T-cell (primary cell): Measurements from ENCODE around the gene FAM13A. TPM values are rescaled to one million over a fixed set of nuclear protein-coding genes. Genes with fewer than 3 reads are reported as not detected.

Experiments used
- ATAC-seq, 4 experiments: fragments of 200-7000 bp in 3 of 4; fragments of 150-1000 bp in 1 of 4; cut with Tn5 transposase; replicated peaks in 1 of 4; 1 replicate in 3 of 4; 2 replicates in 1 of 4; pipeline ENCODE4 v1.10.0; 2021; ENCODE audit warnings: moderate library complexity in 3 of 4, mild to moderate bottlenecking in 2 of 4, moderate number of reproducible peaks in 1 of 4
- CTCF ChIA-PET, 2 donors: fragments of 300-600 bp; sonication (Branson Sonifier 250); formaldehyde crosslinking; loops; one replicate each; lab custom pipeline; 2022; ENCODE audit warnings: antibody characterized with exemption in 2 of 2; lab: Charles Lee
- POLR2A ChIA-PET, 2 donors: fragments of 300-600 bp; sonication (Branson Sonifier 250); formaldehyde crosslinking; loops; one replicate each; lab custom pipeline; 2022; ENCODE audit warnings: antibody characterized with exemption in 2 of 2; lab: Charles Lee
- DNase-seq, 35 experiments: peaks; one replicate each; pipeline versions ENCODE4 v3.0.0 to v3.0.0-alpha.2; 2013 to 2023
- H3K27ac ChIP-seq: one replicate; pipeline ENCODE4 v1.5.1; 2013; ENCODE audit warnings: low read length
- H3K27me3 ChIP-seq, 2 experiments: replicated peaks in 1 of 2; 1 replicate in 1 of 2; 2 replicates in 1 of 2; pipeline versions ENCODE4 v1.6.1 to v1.7.0; 2013; ENCODE audit warnings: low read length in 1 of 2, mixed read lengths in 1 of 2; ENCODE audit not compliant: control insufficient read depth in 2 of 2, insufficient read depth in 2 of 2; ENCODE audit errors: extremely low read depth in 1 of 2
- H3K36me3 ChIP-seq, 2 donors: 1 replicate in 1 of 2; 2 replicates in 1 of 2; pipeline versions ENCODE4 v1.6.1 to v1.7.0; 2013; ENCODE audit warnings: low read length in 1 of 2; ENCODE audit not compliant: control insufficient read depth in 2 of 2, insufficient read depth in 1 of 2; ENCODE audit errors: extremely low read depth in 1 of 2
- H3K4me1 ChIP-seq, 2 experiments: 1 replicate in 1 of 2; 2 replicates in 1 of 2; pipeline versions ENCODE4 v1.6.1 to v1.7.0; 2013; ENCODE audit warnings: low read length in 2 of 2, mixed read lengths in 1 of 2; ENCODE audit not compliant: insufficient read depth in 2 of 2, control insufficient read depth in 1 of 2; ENCODE audit errors: extremely low read depth in 1 of 2
- H3K4me3 ChIP-seq, 2 donors: 1 replicate in 1 of 2; 2 replicates in 1 of 2; pipeline versions ENCODE4 v1.5.1 to v1.7.0; 2013; ENCODE audit warnings: mild to moderate bottlenecking in 2 of 2, low read length in 1 of 2, moderate library complexity in 1 of 2; ENCODE audit not compliant: control insufficient read depth in 1 of 2; ENCODE audit errors: extremely low read depth in 1 of 2
- H3K9me3 ChIP-seq: 2 replicates; pipeline ENCODE4 v1.7.0; 2013
- H3K27ac Mint-ChIP-seq, 2 donors: one replicate each; pipeline ENCODE4 v1.8.0; 2020 to 2021; ENCODE audit warnings: mild to moderate bottlenecking in 2 of 2, mixed read lengths in 2 of 2
- H3K27me3 Mint-ChIP-seq, 2 donors: one replicate each; pipeline ENCODE4 v1.8.0; 2021 to 2022; ENCODE audit warnings: mixed read lengths in 2 of 2
- H3K36me3 Mint-ChIP-seq: one replicate; pipeline ENCODE4 v1.8.0; 2021; ENCODE audit warnings: mixed read lengths
- H3K4me1 Mint-ChIP-seq, 3 donors: one replicate each; pipeline ENCODE4 v1.8.0; 2020 to 2022; ENCODE audit warnings: mixed read lengths in 3 of 3, mild to moderate bottlenecking in 1 of 3
- H3K4me3 Mint-ChIP-seq, 3 donors: one replicate each; pipeline ENCODE4 v1.8.0; 2020 to 2022; ENCODE audit warnings: mild to moderate bottlenecking in 3 of 3, mixed read lengths in 3 of 3, moderate library complexity in 3 of 3
- H3K9me3 Mint-ChIP-seq, 3 donors: one replicate each; pipeline ENCODE4 v1.8.0; 2020 to 2022; ENCODE audit warnings: mixed read lengths in 3 of 3
- WGBS: methylation state at CpG from one replicate; pipeline ENCODE4 v1.1.5; 2013; ENCODE audit warnings: missing lambda C conversion rate; ENCODE audit not compliant: insufficient coverage; 5-methylcytosine and 5-hydroxymethylcytosine counted together
- total RNA-seq, 35 experiments: library from RNA in 6 of 35; stranded (reverse) in 6 of 35; fragments of 120-200 nt in 1 of 35; gene quantifications; one replicate each; pipeline versions ENCODE4 v1.2.1 to v1.2.4 and lab custom pipeline; 2013 to 2026

FAM13A gene
- total RNA-seq, 5 donors from 2014 or later (not counting 1 experiment from before 2014, with no cell fraction given), result 11.3 to 92.9 (median 22.7) TPM

- Histone ChIP-seq H3K36me3 (no peaks in the 10 kb centered on the region), H3K27me3 (no peaks in the 10 kb centered on the region), H3K4me1 (peaks cover 0 to 15% of the 10 kb centered on the region in 2 experiments), H3K4me3 (no peak overlapping the region), H3K27ac (no peak overlapping the region), H3K9me3 (no peaks in the 10 kb centered on the region)
- H3K27ac Mint-ChIP-seq, result no peak overlapping the region
- no peak for DNase-seq
- H3K27me3 Mint-ChIP-seq, result no peaks in the 10 kb centered on the region
- H3K36me3 Mint-ChIP-seq, result no peaks in the 10 kb centered on the region
- peaks cover 0 to 17% (median 5%) of the 10 kb centered on the region in 3 donors for H3K9me3 Mint-ChIP-seq
- no peak for ATAC-seq
- H3K4me1 Mint-ChIP-seq, result peaks cover 8 to 20% (median 19%) of the 10 kb centered on the region in 3 donors
- ChIA-PET CTCF (interaction anchor here in 1 of 2 donors (0.6 kb wide), 1 partner anchor 1402 kb away, joined by 3 read pairs; no protein-coding TSS in a partner anchor), POLR2A (no interaction called here)
- H3K4me3 Mint-ChIP-seq, result no peak overlapping the region
- 77% methylated on average over 2 of the region's 3 CpGs for WGBS
These were observed 98.9 kb downstream of the FAM13A start for GRCh38 chr4:88958080-88958479.

GRCh38 chr4:88957570-88957969, 99.4 kb downstream of the FAM13A start:
- peaks cover 8 to 22% (median 19%) of the 10 kb centered on the region in 3 donors for H3K4me1 Mint-ChIP-seq
- no peaks in the 10 kb centered on the region for H3K9me3 ChIP-seq
- H3K27ac Mint-ChIP-seq, result no peak overlapping the region
- no peaks in the 10 kb centered on the region for H3K27me3 Mint-ChIP-seq
- ChIA-PET POLR2A (no interaction called here), CTCF (no interaction called here)
- no peak overlapping the region for H3K4me3 ChIP-seq
- ATAC-seq, result no peak
- H3K27ac ChIP-seq, result no peak overlapping the region
- no peaks in the 10 kb centered on the region for H3K36me3 Mint-ChIP-seq
- peaks cover 0 to 17% (median 5%) of the 10 kb centered on the region in 3 donors for H3K9me3 Mint-ChIP-seq
- WGBS, result 58% methylated on average over 2 of the region's 2 CpGs
- no peak overlapping the region for H3K4me3 Mint-ChIP-seq
- peaks cover 0 to 15% of the 10 kb centered on the region in 2 experiments for H3K4me1 ChIP-seq
- no peak for DNase-seq
- no peaks in the 10 kb centered on the region for H3K36me3 ChIP-seq
- no peaks in the 10 kb centered on the region for H3K27me3 ChIP-seq

- Histone ChIP-seq H3K27me3 (no peaks in the 10 kb centered on the region), H3K27ac (no peak overlapping the region), H3K9me3 (no peaks in the 10 kb centered on the region), H3K36me3 (no peaks in the 10 kb centered on the region), H3K4me1 (peaks cover 0 to 12% of the 10 kb centered on the region in 2 experiments), H3K4me3 (no peak overlapping the region)
- WGBS, result 100% methylated on average over 1 of the region's 3 CpGs
- CTCF ChIA-PET, result no interaction called here
- peaks cover 0 to 17% (median 5%) of the 10 kb centered on the region in 3 donors for H3K9me3 Mint-ChIP-seq
- POLR2A ChIA-PET, result no interaction called here
- ATAC-seq, result no peak
- H3K4me1 Mint-ChIP-seq, result peaks cover 8 to 33% (median 15%) of the 10 kb centered on the region in 3 donors
- DNase-seq, result no peak
- no peaks in the 10 kb centered on the region for H3K27me3 Mint-ChIP-seq
- H3K27ac Mint-ChIP-seq, result no peak overlapping the region
- H3K36me3 Mint-ChIP-seq, result no peaks in the 10 kb centered on the region
- H3K4me3 Mint-ChIP-seq, result no peak overlapping the region
These were observed 101.2 kb downstream of the FAM13A start for GRCh38 chr4:88955580-88956380.

- Histone ChIP-seq H3K27ac (no peak overlapping the region), H3K4me3 (no peak overlapping the region), H3K36me3 (no peaks in the 10 kb centered on the region), H3K4me1 (peaks cover 0 to 5% of the 10 kb centered on the region in 2 experiments), H3K9me3 (no peaks in the 10 kb centered on the region), H3K27me3 (no peaks in the 10 kb centered on the region)
- ChIA-PET POLR2A (no interaction called here), CTCF (interaction anchor here in 1 of 2 donors (0.6 kb wide), 1 partner anchor 735 kb away, joined by 4 read pairs; no protein-coding TSS in a partner anchor)
- Mint-ChIP-seq H3K36me3 (no peaks in the 10 kb centered on the region), H3K27me3 (no peaks in the 10 kb centered on the region), H3K4me3 (peak overlapping the region in 1 of 3 donors; percentile 50), H3K27ac (peak overlapping the region in 1 of 2 donors; percentile 75), H3K9me3 (peaks cover 0 to 10% (median 0%) of the 10 kb centered on the region in 3 donors), H3K4me1 (peaks cover 10 to 39% (median 18%) of the 10 kb centered on the region in 3 donors)
- WGBS, result no CpG with 5 or more reads among the region's 2 CpGs
- DNase-seq (no peak), ATAC-seq (peak in 1 of 4 experiments; percentile 47)
These were observed 103.6 kb downstream of the FAM13A start for GRCh38 chr4:88953400-88953799.

- ATAC-seq (no peak), DNase-seq (no peak)
- no CpG with 5 or more reads among the region's 3 CpGs for WGBS
- Mint-ChIP-seq H3K4me3 (no peak overlapping the region), H3K4me1 (peaks cover 10 to 49% (median 22%) of the 10 kb centered on the region in 3 donors), H3K9me3 (peaks cover 0 to 3% (median 0%) of the 10 kb centered on the region in 3 donors), H3K27ac (no peak overlapping the region), H3K27me3 (no peaks in the 10 kb centered on the region), H3K36me3 (no peaks in the 10 kb centered on the region)
- Histone ChIP-seq H3K4me3 (no peak overlapping the region), H3K27me3 (no peaks in the 10 kb centered on the region), H3K9me3 (no peaks in the 10 kb centered on the region), H3K36me3 (no peaks in the 10 kb centered on the region), H3K27ac (no peak overlapping the region), H3K4me1 (peaks cover 0 to 5% of the 10 kb centered on the region in 2 experiments)
- ChIA-PET CTCF (no interaction called here), POLR2A (no interaction called here)
These were observed 104.9 kb downstream of the FAM13A start for GRCh38 chr4:88952081-88952480.

- Mint-ChIP-seq H3K9me3 (peaks cover 0 to 3% (median 3%) of the 10 kb centered on the region in 3 donors), H3K27me3 (no peaks in the 10 kb centered on the region), H3K36me3 (peaks cover 3% of the 10 kb centered on the region), H3K4me3 (no peak overlapping the region), H3K4me1 (peaks cover 10 to 49% (median 22%) of the 10 kb centered on the region in 3 donors), H3K27ac (peak overlapping the region in 1 of 2 donors; percentile 44)
- H3K9me3 ChIP-seq, result no peaks in the 10 kb centered on the region
- ChIA-PET POLR2A (no interaction called here), CTCF (no interaction called here)
- H3K4me3 ChIP-seq, result no peak overlapping the region
- WGBS, result no CpG with 5 or more reads among the region's 2 CpGs
- peaks cover 0 to 5% of the 10 kb centered on the region in 2 experiments for H3K4me1 ChIP-seq
- ATAC-seq (peak in 1 of 4 experiments; percentile 64), DNase-seq (no peak)
- no peak overlapping the region for H3K27ac ChIP-seq
- H3K36me3 ChIP-seq, result no peaks in the 10 kb centered on the region
- no peaks in the 10 kb centered on the region for H3K27me3 ChIP-seq
These were observed 107.4 kb downstream of the FAM13A start for GRCh38 chr4:88949605-88950004.
